Activated CD8-positive, alpha-beta memory T cell treated with anti-CD3 and anti-CD28 coated beads for 24 hours (primary cell): Measurements from ENCODE around the gene MYOC.
"Not testable (repeated sequence)": the region's sequence is repeated elsewhere in the genome, so short reads cannot be mapped to it uniquely, and the experiment has no call there.

Source experiments
- DNase-seq: peaks from one replicate; pipeline ENCODE4 v3.0.0-alpha.2; 2020

Gene MYOC

DNA sequence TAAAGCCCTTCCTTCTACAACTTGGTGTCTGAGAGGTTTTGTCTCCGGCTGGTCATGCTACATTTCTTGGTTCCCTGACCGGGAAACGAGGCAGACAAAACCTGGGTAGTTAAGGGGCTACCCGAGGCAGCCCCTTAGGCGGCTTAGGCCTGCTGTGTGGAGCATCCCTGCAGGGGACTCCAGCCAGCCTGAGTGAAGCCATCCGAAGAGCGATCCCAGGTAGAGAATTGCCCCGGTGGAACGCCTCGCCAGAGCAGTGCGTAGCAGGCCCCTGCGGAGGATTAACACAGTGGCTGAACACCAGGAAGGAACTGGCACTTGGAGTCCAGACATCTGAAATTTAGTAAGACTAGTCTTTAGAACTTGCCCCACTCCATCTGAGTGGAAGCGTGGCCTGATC is 51.6 kb downstream of the MYOC start:
- no peak for DNase-seq

- DNase-seq = not testable (repeated sequence)
Measured at GRCh38 chr1:171600310-171600709, 52.2 kb downstream of the MYOC start.

DNA sequence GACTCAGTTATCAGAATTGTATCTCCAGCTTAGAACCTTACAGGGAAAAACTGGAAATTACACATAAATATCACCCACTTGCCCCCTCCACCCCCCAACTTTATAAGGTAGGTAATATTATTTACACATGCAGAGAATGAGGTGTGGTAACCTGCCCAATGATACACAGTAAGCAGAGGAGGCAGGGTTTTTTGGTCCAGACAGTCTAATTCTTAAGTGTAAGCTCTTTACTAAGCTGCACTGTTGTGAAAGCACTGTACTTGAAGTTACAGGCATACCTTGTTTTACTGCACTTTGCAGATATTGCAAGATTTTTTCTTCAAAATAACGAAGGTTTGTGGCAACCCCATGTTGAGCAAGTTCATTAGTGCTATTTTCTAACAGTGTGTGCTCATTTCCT is 55.3 kb downstream of the MYOC start:
- no peak for DNase-seq

DNA sequence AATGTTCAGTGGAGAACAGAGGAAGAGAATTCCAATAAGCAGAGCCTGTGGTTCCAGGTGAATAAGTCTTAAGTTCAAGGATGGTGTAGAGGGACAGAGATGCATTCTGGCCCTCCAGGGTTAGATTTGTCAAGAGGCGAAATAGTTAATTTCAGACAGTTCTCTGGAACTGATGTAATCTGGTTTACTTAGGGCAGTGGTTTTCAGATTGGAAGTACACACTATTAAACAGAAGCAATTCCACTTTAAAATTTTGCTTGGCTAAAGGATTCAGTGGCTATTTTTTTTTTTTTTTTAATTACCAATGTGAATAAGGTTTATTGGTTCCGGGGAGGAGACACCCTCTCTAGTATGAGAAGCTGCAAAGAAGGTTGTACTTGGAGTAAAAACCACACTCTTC is 55.8 kb downstream of the MYOC start:
- no peak for DNase-seq

GRCh38 chr1:171596119-171596518 is 56.4 kb downstream of the MYOC start:
- DNase-seq = no peak

GRCh38 chr1:171595324-171595723 is 57.2 kb downstream of the MYOC start:
- no peak for DNase-seq

GRCh38 chr1:171590022-171590421 is 62.5 kb downstream of the MYOC start:
- no peak for DNase-seq

DNA sequence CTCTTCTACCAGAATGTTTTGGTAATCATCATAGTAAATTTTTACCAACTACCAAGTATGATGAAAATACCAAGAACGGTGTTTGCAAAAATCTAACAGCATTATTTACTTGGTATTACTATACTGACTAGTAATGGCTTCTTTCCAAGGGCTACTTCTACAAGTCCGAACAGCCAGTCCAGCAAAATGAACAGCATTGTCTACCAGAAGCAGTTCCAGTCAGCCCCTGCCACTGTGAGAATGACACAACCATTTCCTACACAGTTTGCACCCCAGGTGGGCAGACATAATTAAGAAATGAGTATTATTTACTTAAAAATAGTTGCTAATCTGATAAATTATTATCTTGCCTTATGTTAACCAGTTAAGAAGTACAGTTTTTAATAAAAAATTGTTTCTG is 64.3 kb downstream of the MYOC start:
- no peak for DNase-seq

DNA sequence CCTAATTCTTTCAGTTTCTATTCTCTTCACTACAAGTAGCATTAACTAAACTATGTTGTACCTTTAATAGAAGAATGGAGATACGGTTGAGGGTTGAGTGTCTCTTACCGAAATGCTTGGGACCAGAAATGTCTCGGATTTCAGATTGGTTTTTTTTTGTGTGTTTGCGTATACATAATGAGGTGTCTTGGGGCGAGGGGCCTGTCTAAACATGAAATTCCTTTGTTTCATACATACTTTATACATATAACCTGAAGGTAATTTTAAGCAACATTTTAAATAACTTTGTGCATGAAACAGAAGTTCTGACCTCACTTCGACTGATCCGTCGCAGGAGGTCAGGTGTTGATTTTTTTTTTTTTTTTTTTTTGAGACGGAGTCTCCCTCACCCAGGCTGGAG is 66.8 kb downstream of the MYOC start:
- DNase-seq = no peak
